GM04504 (cell line): ENCODE data around the gene PTPRN2.
"Not testable (repeated sequence)": the region's sequence is repeated elsewhere in the genome, so short reads cannot be mapped to it uniquely, and the experiment has no call there.

Experiments used
- DNase-seq: peaks from one replicate; pipeline ENCODE4 v3.0.0-alpha.2; 2012; ENCODE audit warnings: low read depth

Gene PTPRN2

DNA sequence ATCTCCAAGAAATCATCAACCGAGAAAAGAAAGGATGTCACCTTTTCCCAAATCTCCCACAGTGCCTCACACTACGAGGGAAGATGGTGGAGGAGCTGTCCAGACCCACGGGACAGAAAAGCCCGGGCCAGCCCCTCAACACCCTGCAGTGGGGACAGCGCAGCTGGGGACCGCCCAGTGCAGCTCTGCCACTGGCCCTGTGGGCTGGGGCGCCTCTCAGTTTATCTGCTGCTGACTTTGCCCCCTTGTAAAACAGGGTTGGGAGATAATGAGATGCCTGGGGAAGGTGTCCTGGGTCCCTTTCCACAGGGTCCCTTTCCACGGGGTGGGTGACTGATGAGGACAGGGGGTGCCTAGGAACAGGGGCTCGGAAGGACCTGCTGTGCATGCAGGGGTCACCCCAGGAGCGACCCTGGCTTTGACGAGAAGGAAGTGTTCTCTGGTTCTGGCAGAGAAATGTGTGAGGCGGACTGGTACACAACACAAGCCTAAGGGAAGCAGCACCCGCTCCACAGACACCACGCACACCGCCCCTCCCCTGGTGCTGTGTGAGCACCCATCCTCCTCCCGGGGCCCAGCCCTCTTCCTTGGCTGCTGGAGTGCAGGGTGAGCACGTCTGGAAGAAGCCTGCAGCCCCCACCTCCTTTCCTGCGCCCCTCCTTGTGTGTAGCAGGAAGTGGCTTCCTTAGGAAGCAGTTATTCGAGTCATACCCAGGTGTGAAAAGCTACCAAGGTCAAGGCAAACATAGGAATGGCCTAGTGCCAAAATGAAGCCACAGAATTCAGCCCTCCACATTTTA lies 911.0 kb downstream of the PTPRN2 start:
- no peak for DNase-seq

DNA sequence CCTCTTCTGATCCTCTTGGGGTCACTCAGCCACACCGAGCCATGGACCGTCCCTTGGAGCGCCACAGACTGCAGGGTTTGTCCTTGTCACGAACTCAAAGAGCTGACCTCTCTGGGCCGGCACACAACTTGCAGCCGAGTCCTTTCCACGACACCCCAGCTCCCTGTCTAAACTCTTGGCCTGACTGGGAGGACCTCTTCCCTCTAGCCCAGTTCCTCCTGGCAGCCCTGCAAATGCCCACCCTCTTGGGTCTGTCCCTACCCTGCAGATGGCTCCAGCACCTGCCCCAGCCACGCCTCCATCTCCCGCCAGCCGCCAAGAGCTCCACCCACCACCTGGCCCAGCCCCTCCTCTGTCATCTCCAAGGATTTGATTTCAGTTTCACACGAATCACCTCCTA lies 911.6 kb downstream of the PTPRN2 start:
- no peak for DNase-seq

DNA sequence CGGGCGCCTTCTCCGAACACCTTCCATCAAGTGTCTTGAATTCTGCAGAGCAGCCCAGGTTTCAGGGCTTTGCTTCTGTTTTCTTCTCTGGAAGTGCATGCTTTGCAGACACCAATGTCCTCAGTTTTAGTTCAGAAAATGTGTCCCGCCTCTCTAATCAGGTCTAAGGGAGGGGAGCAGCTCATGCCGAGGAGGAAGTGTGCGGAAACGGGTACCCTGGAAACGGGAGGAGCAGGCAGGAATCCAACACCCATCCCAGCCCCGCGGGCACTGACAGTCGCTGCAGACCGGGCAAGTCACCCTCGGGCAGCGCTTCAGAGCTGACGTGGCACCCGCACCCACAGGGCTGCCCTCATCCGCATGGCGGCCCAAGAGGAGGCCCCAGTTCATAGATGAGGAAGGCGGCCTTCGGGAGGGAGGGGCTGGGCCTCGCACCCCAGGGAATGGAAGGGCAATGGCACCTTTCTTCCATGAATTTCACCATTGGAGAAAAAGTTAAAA lies 912.1 kb downstream of the PTPRN2 start:
- DNase-seq, result no peak

DNA sequence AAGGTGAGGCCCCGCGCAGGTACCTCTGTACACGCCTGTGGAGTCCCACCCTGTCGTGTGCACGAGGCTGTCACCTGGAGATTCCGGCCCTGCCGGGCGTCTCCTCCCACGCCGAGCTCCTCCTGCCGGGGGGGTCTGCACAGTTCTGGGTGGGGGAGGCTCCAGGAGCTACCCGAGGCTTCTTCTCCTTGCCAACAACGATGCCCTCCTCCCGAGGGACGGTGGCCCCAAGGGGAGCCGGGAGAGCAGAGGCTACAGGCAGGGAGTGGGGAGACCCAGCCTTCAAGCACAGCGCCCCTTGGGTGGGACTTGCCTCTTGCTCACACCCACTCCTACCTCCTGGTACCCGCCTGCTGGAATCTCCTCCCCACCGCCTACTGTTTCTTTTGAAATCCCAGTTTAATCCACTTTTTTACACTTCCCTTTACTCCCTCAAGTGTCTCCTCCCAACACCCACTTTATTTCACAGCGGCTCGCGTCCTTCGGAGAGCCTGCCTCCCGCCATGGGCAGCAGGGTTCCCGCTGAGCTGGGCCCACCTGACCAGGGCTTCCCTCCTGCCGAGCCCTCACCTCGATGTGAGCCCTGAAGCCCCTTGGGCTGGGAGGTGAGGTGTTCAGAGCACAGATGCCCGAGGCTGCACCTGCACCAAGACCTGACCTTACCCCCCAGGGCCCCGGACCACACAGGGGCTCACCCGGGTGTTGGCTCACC lies 912.8 kb downstream of the PTPRN2 start:
- DNase-seq, result no peak

DNA sequence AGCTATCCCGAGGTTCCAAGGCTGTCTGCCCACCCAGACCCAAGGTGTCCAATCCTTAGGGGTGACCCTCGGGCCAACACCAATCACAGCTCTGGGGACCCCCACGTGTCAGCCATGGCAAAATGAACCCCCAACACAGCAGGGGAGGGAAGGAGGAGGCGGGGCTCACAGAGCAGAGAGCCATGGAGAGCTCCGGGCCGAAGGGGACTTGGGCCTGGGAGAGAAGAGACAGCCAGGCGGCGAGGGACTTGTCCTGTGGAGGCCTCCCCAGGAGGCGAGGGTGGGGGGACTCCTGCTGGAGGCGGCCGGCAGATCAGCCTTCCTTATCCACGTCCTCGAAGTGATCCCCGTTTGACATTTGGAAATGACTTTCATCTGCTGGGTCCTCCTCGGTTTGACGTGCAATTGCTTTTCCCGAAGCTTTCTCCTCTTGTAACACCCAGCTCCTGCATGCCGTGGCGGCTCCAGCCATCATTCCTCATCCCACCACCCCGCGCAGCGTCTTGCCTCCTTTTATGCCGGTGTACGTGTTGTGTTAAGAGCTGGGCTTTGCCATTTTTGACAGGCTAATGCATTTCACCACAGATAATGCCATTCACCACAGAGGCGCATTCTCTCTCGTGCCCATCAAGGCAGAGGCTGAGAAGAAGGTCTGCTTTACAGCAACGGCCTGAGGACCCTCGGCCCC lies 913.5 kb downstream of the PTPRN2 start:
- no peak for DNase-seq

DNA sequence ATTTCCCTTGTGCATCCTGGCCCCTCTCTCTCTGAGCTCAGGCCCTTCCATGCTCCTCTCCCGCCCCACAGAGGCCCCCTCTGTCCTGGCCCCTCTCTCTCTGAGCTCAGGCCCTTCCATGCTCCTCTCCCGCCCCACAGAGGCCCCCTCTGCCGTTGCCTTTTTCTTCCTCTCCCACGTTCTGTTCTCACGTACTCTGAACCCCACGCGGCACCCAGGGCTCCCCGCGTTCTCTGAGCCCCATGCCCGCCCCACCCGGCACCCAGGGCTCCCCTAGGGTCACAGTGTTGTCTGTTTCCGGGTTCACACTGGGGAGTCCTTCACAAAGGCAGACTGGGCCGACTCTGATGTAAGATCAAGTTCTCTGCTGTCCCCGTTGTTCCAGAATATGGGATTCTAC lies 914.0 kb downstream of the PTPRN2 start:
- no peak for DNase-seq

DNA sequence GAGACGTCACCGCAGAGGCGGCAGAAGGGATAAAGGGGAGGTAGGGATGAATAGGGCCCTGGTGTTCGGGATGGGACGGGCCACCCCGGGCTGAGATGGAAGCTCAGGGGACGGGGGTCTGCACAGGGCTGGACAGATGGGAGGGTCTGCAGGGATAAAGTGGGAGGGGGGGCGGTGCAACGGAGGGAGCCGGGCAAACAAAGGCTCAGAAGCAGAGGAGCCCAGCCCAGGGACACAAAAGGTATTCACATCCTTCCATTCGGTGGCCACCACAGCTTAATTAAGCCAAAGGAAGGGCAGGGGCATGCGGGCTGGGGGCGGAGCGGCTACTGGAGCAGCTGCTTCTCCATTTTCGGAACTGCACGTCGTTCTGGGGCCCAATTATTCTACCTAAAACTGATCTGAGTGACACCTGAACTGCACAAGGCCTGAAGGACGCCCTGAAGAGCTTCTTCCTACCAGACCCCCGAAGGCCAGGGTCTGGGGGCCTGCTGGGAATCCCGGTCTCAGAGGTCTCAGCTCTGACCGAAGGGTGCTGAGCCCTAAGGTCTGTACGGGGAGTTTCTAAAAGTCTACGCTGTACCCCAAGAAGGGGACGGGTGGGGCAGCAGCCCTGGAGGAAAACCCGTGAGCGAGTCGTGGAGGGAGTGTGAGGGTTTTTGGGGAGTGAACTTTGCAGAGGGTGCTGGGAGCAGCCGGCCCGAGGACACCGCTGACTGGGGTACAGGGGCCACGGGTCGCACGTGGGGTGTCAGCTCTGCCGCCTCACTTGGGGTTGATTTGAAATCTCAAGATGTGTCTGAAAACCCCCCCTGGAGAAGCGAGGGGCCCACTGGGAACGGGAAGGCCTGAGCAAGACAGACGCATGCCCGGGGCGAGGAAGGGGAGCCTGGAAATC lies 916.0 kb downstream of the PTPRN2 start:
- no peak for DNase-seq

DNA sequence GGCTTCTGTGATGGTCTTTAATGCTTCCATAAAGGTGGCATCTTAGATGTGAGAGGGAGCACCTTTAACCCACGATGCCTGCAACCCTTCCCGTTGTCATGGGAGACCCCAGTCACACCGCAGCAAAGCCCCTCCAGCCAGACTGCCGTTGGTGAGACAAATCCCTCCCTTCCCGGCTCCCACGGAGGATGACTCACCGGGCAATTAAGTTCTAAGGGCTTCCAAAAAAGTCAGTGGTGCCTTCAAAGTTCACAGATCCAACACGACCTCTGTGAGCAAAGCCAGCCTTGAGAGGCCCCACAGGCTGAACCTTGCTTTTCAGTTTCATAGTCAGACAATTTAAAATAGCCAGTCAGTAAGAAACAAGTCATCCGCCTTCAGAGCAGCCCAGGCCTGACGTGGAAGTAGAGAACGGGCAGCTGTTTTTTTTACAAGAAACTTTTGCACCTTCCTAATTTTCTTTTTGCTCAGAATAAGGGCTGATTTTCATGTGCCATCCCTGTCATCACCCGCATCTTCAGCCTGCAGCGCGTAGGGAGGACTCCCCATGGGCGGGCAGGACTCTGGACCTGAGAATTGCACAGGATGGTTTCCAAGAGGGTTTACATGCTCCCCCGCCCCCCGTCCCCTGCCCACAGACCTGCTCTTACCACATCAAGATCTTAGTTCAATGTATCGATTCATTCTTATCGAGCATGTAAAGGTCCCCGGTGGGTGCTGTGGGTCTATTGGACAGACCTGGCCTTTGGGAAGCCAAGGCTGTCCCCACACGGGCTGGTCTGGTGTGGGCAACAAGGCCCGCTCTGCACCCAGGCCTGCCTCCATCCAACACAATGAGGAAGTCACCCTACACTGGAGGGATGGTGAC lies 916.9 kb downstream of the PTPRN2 start:
- no peak for DNase-seq

DNA sequence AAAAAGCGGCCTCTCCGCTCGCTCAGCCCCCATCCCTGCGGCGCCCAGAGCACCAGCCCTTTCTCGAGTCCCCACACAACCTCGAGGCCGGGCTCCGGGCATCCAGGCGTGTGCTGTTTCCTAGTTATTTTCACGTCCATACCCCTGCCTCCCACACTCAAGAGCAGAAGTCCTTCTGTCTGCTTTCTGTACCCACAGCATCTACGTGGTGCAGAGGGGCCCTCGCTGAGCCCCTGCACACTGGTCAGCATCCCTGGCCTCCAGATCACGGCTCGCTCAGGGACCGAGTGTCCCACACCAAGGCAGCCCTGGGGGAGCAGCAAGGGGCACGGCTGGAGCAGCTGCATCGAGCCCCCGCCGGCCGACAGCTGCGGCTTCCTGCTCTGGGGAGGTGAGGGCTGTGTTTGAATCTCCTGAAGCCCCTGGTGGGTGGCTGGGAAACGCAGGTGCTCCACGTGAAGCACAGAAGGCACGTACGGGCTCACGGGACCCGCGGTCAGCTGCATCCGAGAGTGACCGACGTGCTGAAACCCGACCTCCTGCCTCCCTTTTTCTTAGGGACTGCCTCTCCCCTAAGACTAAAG lies 917.8 kb downstream of the PTPRN2 start:
- DNase-seq, result no peak

DNA sequence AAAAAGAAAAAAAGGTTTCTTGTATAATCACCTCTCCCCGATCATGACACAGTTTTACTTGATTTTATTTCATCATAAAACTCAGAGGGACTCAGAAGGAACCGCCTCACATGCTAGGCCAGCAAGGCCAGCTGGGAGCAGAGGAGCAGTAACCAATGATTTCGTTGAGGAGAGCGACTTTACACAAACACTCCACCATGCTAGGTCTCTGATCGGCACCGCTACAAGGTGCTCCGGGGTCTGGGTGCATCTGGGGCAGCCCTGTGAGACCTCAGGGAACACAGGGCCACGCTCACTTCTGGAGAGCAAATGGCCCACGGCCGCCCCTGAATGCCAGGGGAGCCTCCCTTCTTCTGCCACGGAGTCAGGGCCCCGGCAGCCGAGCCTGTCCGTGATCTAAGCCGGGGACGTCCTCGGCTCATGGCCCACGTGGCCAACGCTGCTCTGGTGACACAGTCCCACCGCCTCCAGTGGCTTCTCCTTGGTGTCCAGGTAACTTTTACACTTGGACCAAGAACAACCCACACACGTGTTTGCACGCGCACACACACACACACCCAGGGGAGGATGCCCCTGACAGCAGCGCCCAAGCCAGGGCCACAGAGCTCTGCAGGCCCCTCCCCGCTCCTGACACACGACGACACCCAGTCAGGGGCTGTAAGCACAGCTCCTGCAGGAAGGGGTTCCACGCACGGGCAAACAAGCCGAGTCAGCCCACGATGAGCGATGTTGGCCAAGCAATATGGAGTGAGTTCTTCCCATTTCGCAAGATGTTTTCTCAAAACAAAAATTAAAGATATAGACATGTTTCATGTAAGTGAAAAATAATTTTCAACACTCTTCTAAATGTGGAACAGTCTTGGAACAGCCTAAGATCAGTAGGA lies 918.5 kb downstream of the PTPRN2 start:
- no peak for DNase-seq

DNA sequence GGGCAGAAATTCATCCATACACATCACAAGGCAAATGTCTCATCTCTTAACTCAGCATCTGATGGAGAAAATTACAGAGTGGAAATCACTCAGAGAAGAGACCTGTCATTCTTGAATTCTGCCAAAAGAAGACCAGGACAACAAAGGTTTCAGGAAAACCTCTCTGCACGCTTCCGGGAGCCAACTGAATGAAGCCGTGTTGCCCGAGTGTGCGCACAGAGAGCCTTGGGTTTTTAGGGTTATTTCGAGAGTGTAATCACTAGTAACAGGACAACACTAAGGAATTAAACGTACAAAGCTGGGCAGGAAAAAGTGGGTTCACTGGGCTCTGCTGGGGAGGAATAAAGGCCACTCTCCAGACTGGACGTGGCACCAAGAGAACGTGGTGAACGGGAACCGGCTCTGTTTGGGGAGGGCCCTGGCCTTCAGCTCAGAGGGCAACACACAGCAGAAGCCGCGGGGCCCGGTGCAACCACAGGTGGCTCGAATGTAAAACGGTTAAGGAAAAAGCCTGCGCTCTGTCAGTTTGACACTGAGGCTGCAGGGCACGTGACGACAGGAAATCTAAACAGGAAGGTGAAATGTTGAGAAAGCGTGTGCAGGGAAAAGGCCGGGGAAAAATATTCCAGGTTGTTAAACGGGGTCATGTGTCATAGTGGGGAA lies 919.3 kb downstream of the PTPRN2 start:
- DNase-seq, result no peak

DNA sequence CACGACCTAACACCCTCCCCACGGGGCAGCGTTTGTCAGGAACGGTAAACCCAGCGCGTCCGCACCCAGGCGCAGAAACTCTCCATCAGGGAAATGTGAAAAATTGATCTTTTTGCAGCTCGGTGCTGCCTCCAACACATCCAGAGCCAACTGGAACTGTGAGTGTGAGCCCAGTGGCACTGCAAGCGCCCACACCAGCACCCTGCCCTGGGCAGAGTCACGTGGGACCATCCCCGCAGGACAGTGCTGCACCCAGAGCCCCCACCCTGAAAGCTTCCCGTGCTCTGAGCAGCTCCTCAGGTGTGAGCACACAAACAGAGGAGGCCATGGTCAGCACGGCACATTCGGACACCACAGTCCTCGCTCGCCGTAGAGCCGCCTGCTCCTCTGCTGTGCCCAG lies 919.9 kb downstream of the PTPRN2 start:
- DNase-seq, result no peak

DNA sequence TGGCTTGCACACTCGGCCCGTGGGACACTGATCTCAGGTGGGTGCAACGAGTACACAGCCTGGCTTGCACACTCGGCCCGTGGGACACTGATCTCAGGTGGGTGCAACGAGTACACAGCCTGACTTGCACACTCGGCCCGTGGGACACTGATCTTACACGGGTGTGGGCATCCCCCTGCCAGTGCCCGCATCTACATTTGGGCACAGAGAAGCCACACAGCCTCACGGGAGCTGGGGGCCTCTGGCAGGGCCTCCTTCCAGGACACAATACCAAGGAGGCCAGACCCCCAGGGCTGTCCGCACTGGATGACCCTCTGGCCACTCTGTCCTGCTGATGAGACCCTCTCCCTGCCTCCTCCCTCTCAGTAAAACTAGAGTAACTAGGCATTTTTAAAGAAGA lies 920.4 kb downstream of the PTPRN2 start:
- DNase-seq, result no peak

DNA sequence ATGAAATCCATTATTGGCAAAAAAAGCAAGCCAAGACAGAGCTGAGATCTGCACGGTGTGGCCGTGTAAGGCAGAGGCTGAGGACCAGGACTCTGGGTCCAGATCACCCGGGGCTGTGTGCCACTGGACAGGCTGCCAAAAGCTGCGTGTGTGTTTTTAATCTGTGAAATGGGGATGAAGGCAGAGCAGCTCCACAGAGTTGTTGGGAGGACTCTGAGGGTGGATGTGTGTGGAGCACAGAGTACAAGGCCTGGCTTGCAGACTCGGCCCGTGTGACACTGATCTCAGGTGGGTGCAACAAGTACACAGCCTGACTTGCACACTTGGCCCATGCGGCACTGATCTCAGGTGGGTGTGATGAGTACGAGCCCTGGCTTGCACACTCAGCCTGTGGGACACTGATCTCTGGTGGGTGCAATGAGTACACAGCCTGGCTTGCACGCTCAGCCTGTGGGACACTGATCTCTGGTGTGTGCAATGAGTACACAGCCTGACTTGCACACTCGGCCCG lies 921.0 kb downstream of the PTPRN2 start:
- no peak for DNase-seq

DNA sequence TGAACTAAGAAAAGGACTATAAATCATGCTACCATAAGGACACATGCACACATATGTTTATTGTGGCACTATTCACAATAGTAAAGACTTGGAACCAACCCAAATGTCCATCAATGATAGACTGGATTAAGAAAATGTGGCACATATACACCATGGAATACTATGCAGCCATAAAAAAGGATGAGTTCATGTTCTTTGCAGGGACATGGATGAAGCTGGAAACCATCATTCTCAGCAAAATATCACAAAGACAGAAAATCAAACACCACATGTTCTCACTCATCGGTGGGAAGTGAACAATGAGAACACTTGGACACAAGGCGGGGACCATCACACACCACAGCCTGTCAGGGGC lies 922.0 kb downstream of the PTPRN2 start:
- DNase-seq, result not testable (repeated sequence)

DNA sequence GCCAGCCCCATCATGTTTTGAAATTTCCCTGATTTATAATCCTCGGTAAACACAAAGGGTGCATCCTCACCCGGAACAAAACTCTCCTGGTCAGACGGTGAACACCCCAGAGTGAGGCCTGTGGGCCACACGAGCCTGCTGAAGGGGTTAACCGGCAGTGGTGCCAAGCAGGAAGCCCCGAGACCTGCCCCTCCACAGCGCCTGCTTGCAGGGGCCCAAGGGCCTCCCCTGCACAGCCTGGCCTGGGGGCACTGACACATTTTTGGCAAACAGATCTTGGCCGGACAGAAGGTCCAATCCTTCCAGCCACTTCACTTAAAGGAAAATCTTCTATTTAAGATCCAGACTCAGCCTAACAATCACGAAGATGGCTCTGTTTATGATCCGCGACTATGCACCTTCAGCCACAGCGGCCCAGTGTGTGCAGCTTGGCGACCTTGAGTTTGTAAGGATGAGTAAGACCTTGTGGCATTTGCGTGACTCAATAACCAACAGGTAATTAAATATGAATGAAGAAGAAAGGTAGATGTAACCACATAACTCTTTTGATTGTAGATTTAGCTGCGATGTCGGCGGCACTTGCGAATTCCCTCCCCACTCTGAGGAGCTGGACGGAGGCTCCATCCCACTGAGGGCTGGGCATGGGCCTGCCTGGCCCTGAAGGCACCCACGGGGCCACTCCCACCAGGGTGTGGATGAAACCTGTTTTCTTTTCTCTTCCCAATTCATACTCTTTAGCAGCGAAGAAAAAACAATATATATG lies 922.6 kb downstream of the PTPRN2 start:
- no peak for DNase-seq

DNA sequence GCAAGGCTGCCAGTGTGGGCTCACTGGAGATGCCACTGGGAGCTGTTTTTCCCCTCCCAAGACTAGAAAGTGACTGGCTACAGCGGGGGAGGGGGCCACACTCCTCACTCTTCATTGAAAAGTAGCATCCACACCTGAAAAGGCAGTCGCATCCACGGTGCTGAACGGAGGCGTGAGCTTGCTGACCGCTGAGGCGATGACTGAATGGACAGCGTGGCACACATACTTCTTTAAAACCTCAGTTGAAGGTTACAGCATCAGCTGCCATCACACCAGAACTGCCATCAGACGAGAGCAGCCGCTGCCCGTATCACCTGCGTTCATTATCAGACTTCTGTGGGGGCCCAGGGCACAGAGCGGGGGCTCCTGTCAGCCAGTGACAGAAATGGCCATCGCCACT lies 923.6 kb downstream of the PTPRN2 start:
- no peak for DNase-seq
